GM18511 (cell line): ENCODE results near the gene MAP3K5.
A peak's percentile ranks its signal among the peaks of the same experiment; 100 is the strongest.

Source experiments
- ATAC-seq: cut with Tn5 transposase; IDR thresholded peaks from one replicate; pipeline ENCODE4 v1.9.1; 2021; ENCODE audit warnings: mild to moderate bottlenecking, moderate library complexity; ENCODE audit not compliant: unreplicated experiment

MAP3K5 gene

DNA sequence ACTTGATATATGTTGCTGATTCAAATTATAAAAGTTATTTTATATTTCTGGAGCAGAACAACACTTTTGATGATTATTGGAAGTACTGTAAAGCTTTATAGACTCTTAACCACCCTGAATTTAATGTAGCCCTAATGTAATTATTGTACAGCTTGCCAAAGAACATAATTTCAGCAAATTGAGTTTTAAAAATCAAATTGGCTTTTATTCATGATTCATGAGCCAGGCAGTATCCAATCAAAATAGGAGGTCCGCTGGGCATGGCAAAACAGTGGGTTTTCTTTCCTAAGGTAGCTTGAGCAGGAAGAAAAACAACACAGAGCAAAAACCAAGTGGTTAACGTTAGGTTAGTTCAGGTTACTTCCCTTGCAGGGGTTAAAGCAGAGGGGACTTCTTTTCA lies 177.3 kb downstream of the MAP3K5 start:
- no peak for ATAC-seq

DNA sequence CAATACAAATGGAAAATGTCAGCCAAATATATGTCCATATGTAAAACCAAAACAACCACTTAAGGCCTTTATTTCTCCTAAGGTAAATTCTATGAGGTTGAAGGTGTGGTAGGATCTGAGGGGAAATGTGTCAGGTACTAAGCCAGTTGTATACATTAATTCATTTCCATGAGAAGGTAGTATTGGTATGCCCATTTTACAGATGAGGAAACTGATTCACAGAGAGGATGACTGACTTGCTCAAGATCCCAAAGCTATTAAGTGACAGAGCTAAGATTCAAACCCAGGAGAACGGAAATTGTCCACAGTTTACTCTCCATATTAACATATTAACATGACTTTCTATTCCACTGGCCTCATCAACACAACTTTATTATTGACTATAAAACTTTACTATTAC lies 177.9 kb downstream of the MAP3K5 start:
- ATAC-seq: no peak

DNA sequence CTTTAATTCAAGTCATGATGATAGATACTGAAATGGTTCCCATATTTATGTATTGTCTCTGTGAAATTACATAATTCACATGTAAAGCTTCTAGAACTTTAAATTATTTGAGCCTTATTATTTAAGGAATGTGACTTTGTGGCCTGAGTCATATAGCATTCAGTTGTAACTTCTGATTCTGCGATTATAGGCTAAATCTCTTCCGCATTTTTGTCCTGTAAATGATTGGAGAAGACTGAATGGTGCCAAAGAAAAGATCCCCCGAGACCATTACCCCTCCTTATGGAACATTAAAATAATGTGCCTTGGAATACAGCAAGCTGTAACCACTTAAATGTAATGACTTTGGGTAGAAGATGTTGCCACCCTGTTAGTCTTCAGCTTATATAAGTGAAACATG lies 178.8 kb downstream of the MAP3K5 start:
- no peak for ATAC-seq

DNA sequence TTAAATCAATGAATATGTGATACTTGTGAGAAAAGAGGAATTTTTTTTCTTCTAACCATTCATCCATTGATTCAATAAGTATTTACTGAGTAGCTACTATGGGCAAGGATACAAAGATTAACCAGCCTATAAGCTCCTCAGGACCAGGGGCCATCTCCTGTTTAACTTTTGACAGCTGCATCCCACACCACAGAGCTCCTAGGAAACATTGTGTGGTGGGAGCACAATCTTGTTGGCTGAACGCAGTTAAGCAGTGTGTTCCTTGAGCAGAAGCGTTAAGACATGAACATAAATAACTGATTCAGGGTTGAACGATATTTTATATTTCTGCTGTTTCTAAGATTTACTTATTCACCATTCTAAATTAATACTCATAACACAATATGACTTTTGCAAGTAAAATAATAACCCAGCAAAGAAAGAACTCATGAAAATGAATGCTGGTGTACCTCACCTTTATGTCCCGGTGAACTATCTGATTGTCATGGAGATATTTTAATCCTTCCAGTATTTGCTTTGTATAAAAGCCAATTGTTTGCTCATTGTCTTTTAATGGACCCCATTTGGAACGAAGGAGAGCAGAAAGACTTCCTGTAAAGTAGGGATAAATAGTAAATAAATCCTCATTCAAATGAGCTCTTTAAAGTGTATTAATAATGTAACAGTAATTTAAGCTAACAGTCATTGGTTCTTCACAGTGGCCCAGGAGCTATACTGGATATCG lies 179.4 kb downstream of the MAP3K5 start:
- ATAC-seq: no peak

DNA sequence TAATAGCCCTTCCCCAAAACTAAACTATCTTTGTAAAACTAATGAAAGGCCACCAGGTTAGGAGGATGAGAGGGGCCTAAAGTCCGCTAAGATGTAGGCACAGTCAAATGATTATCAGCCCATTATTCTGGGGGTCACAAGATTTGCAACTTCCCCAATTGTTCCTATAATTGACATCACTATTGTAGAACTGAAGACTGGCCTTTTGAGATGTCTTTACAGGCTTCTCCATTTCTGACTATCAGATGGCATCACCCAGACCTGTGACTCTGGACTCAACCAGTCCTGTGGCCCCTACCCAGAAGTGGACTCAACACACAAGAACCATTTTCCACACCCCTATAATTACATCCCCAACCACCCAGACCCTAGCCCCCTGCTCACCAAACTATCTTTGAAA lies 180.5 kb downstream of the MAP3K5 start:
- ATAC-seq: no peak

DNA sequence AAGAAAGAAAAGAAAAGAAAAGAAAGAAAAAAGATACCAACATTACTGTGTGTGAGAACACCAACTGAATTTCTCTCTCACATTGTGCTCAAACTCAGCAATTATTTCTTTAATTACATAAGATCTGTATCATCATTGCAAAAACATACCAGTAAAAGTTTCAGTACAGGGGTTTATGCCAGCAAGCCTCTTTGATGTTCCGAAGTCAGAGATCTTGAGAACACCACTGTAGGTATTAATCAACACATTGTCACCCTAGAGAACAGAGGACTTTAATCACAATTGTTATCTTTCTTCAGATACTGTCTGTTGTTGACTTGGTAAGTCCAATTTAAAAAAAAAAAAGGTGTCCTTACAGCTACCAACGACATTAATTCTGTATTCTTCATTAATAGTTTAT lies 181.1 kb downstream of the MAP3K5 start:
- ATAC-seq: no peak

DNA sequence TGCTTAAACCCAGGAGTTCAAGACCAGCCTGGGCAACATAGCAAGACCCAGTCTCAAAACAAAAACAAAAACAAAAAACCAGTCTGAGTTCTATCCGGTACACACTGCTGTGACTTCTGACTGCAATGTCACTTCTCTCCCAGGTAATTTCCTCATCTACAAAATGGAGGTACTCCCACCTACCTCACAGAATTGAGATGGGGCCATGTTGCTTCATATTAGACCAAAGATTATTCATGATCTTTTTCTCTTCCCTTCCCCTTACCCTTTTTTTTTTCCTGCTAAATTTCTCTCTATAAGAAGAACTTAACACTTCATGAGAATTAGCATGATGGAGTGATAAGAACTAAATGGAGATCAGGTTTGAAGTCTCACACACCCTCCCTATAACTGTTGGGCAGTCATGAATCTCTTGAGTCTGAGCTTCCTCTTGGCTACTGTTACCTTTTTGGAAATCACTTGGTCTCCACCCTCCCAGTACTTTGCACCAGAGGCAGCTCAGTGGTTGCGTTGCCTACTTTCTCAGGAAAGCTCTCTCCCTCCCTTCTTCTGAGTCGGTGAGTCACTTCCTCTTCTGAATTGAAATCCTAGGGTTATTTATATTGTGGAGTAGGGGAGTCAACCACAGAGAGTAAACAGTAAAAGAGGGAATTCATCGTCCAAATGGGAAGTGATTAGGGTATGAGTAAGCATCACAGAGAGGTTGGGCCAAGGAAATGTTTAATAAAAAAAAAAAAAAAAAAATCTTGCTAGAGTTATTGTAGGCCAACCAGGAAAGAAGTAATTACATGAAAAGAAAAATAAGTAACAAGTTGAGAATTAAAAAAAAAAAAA lies 182.2 kb downstream of the MAP3K5 start:
- ATAC-seq: no peak

DNA sequence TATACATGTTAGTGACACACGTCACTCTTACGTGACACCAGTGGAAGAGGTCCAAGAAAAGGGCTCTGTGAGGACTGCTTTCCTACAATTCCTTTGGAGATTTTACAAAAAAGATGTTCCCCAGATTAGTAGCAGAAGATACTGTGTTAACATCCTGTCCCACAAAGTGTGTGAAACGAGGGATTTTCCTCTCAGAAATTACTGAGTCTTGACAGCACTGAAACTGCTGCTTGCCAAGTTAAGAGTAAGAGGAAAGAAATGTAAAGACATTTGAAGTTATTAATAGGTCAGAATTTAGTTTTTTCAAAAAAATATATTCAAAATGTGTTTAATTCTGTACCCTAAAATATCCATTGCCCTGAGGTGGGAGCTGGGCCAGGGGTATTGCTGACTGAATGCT lies 183.3 kb downstream of the MAP3K5 start:
- ATAC-seq: no peak

DNA sequence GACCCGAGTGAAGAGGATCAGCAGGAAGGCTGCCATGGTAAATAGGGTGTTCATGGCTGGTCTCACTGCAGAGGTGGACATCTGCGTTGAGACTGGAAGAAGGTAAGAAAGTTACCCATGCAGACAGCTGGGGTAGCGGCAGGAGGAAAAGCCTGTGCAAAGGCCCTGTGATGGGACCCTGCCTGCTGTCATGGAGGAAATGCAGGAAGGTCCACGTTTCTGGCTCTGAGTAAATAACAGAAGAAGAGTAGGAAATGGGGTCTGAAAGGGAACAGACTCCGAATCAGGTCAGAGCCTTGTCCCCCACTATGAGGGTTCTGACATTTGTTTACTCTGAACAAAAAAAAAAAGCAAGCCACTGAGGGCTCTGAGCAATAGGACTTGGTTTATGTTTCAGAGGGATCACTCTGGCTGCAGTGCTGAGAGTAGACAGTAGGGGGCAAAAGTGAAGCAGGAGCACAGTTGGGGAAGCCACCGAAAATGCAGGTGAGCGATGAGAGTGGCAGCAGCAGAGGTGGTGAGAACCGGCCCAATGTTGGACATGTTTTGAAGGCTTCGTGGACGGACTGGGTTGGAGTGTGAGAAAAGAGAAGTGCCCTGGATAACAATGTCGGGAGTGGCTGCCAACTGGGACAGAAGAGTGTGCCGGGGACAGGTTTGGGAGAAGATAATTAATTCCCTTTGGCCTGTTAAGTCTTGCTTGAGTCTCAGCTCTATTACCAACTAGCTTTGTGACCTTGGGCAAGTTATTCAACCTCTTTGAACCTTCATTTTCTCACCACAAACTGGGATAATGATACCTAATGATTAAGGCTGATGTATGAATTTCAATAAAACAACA lies 184.1 kb downstream of the MAP3K5 start:
- ATAC-seq: peak; percentile 91

DNA sequence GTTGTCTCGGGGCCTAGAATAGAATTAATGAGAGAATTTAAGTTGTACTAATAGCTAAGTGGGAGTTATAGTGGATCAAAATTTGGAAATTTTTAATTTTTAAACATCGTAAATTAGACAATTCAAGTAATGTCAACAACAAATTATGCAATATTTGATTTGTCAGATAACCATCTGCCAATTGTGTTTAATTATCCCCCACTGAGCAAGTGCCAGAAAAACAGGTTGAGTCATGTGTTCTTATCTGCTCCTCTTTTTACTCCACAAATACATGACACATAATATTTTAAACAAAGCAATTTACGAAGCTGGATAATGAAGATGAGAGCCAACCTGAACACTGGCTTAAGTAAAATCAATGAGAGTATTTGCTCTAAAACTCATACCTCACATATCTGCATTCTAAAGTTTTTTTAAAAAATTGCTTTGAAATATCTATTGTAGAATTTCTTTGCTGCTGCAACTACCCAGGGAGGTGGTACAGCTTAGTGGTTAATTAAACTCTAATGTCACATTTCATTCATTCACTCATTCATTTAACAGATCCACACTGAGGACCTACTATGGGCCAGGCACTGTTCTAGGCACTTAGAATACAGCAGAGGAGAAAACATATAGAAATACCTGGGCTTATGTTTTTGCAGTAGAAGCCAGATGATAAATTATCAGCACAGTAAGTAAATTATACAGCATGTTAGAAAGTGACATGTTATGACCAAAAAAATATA lies 184.9 kb downstream of the MAP3K5 start:
- ATAC-seq: no peak

DNA sequence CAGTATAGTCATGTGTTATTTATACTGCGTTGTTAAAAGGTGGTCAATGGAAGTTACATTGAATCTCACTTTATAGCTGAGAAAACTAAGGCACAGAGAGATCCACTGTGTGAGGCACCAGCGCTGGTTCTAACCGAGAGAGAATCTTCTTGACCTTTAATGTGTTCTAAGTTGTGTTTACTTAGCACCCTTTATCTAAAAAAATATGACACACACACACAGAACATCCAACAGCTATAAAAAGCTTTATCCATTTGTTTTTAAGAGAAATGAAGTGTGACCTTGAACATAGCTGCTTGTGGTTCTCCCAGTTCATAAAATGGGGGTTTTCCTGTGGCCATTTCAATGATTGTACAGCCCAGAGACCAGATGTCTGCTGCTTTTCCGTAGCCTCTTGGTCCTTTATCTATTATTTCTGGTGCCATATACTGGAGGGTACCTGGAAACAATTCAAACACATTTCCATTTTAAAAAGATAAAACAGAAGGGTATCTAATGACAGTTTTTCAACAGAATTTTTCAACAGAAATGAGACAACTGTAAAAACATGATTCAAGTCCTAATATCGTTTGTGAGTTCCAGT lies 187.3 kb downstream of the MAP3K5 start:
- ATAC-seq: no peak

DNA sequence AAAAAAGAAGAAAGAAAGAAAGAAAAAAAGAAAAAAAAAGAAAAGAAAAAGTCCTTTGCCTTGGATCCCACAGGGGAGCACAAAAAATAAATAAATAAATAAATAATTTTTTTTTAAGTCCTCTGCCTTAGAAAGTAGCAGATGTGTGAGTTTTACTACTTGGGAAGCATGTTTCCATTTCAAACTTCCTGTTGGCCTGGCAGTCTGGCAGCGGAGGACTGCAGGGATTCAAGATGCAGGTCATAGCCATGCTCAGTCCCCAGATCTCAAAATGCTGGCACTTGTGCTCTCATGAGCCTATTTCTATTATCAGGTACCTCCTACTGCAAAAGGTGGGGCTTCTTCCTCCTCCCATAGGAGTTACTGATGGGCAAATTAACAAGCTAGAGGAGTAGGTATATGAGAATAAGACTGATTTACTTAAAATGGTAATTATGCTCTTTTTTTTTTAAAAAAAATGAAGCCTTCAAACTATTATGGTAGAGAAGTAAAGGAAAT lies 187.9 kb downstream of the MAP3K5 start:
- no peak for ATAC-seq

DNA sequence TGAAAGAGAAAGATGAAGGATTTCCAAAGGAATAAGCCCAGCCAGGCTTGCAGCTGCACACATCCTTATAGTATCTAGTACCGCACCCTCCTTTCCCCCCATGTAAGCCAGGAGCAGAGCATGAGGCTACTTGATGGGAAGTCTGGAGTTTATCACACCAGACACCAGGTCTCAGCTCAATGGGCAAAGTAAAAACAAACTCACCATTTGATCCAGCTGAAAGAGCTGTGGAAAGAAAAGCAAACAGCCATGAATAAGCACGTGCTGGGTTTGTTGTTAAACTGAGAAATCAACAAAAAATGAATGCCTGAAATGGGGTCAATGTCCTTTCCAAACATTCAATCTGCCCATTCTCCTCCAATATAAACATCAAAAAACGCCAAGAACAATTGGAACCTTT lies 191.5 kb downstream of the MAP3K5 start:
- no peak for ATAC-seq

DNA sequence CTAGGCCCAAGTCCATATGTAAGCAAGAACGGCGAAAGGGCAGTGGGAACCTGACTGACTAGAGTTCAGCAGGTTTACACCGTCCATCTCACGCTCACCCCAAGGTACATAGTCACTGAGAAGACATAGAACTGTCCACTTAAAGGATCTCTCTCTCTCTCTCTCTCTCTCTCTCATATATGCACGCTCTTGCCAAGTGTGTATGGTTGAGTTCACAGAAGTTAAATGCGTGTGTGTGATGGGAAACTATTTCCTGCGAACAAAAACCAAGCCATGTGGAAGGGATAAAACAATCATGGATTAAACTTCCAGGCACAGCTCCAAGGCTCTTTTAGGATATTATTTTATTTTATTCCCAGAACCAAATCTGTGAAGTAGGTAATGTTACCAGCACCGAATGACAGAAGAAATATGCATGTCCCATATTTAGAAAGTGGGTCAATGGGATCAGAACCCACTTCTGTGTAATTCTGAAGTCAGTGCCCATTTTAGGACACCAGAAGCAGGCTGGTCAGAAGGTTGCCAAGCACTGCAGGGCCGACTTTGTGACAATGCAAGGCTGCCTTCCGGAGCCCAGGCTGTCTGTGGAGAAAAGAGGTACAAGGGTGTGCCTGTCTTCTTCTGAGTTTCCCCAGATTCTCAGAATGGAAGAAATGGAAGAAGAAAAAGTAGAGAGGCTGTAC lies 192.8 kb downstream of the MAP3K5 start:
- no peak for ATAC-seq

DNA sequence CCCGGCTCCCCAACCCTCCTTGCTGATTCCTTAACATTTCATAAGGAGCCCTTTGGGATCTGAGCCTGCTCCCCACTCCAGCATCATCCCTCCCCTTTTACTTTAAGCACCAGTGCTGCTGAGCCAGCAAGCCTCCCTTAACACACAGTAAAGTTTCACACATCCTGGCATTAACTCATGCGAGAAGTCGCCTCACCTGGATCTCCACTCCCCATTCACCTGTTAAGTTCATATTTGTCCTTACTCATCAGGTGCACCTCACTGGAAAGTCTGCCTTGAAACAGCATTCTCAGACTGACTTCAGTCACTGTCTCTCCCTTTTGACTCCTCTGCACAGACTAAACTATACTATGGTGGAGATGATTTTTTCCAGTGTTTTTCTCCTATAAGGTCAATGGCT lies 194.2 kb downstream of the MAP3K5 start:
- ATAC-seq: no peak

DNA sequence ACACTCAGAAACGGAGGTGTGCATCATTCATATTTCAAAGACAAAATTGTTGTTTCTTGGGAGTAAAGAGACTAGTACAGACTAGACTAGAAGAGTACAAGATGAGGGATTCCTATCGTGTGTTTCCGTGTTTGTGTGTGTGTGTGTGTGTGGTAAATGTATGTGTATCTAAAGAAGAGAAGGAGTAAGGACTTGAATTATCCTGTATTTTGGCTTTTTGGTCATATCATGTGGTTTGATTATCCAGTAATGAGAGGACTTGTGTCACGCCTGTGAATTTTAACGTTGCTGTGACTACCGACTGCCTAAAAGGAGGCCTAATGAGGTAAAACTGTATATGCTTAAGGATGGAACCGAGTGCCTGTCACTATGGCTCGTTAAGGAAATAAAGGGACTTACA lies 197.6 kb downstream of the MAP3K5 start:
- ATAC-seq: no peak

DNA sequence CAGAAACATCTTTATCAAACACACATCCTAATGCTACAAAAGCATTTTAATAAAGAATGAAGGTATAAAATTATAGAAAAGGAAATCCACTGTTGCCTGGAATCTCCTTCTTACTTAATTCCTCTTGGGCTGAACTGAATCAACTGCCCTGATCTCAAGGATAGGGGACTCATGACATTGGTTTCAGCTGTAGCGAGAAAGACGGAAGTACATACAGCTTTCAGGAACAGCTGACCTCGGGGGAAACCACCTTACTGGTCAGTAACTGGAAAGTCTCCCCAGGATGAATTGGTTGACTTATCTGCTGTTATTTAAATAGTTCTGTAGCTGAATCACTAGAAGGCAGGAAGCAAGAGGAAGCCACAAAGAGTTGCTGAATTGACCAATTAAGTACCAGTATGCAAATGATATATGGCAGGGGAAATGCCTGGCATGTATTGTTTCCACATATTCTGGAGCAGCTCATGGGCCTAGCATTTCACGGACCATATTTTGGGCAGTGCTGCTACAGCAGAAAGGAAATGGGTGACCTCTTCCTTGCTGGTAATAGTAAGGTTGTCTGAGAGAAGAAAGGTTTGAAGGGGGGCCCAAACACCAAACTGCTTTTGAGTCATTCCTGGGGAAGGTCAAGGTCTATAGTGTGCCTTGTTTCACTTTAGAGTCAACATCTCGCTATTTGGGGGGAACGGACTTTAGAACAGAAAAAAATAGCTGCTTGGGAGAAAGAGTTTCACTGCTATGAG lies 198.4 kb downstream of the MAP3K5 start:
- peak; percentile 96 for ATAC-seq

DNA sequence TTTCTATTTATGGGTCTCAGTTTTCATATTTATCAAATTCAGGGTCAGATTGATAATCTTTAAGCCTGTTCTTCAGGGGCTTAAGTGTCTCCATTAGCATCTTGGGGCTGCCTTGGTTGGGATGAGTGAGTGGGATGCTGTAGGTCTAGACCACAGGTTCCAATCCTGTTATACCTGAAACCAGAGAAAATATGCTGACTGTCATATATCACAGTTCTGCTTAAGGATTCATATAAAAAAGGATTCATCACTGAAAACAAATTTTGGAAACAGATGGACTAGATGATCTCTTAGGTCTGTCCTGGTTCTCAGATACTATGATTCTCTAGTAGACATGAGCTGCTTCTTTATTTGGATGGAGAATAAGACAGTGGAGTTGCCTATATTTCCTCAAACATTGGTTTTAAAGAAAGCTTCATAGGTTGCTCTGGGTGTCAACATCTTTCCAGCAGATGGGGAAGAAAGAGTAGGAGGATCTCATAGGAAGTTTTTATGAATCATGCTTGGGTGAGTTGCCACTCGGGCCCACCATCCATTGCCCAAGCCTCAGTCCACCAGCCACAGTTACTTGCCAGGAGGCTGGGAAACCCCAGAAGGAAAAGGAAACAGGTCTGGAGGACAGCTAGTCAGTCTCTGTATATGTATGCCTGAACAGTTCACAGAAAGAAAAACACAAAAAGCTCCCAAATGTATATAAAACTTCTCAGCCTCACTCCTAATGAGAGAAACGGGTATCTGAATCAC lies 199.2 kb downstream of the MAP3K5 start:
- ATAC-seq: no peak
